HG03060 (cell line): Measurements from ENCODE around the gene PPP1R3E.
"Not testable (repeated sequence)": the region's sequence is repeated elsewhere in the genome, so short reads cannot be mapped to it uniquely, and the experiment has no call there.

ENCODE experiments used
- ATAC-seq: cut with Tn5 transposase; IDR thresholded peaks from one replicate; pipeline ENCODE4 v1.9.1; 2021; ENCODE audit warnings: low read depth, moderate number of reproducible peaks; ENCODE audit not compliant: unreplicated experiment

The PPP1R3E gene, protein sequence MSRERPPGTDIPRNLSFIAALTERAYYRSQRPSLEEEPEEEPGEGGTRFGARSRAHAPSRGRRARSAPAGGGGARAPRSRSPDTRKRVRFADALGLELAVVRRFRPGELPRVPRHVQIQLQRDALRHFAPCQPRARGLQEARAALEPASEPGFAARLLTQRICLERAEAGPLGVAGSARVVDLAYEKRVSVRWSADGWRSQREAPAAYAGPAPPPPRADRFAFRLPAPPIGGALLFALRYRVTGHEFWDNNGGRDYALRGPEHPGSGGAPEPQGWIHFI

GRCh38 chr14:23302290-23303225 is at the start of gene PPP1R3E:
PPP1R3E (minus strand) TSS chr14:23302859; CDS start chr14:23302576, 283 bp downstream.
- no peak for ATAC-seq

- ATAC-seq: no peak
These were observed 49.2 kb upstream of the PPP1R3E start for GRCh38 chr14:23351681-23352505.

- ATAC-seq: no peak
These were observed 46.6 kb upstream of the PPP1R3E start for GRCh38 chr14:23349156-23349845.

DNA sequence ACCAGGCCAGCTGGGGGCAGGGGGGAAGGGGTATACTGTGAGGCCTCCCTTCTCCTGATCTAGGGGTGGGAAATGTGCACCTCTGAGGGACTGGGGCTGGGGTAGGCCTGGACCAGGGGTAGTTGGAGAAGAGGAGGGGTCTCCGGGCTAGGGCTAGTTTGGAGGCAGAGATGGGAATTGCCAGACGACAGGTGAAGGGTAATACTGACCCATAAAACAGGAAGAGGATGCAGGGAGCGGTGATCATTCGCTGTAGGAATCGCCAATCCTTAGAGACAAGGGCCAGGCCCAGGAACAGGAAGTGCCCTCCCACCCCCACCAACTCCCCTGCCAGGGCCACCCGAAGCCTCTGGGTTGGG is 45.6 kb upstream of the PPP1R3E start:
- no peak for ATAC-seq

DNA sequence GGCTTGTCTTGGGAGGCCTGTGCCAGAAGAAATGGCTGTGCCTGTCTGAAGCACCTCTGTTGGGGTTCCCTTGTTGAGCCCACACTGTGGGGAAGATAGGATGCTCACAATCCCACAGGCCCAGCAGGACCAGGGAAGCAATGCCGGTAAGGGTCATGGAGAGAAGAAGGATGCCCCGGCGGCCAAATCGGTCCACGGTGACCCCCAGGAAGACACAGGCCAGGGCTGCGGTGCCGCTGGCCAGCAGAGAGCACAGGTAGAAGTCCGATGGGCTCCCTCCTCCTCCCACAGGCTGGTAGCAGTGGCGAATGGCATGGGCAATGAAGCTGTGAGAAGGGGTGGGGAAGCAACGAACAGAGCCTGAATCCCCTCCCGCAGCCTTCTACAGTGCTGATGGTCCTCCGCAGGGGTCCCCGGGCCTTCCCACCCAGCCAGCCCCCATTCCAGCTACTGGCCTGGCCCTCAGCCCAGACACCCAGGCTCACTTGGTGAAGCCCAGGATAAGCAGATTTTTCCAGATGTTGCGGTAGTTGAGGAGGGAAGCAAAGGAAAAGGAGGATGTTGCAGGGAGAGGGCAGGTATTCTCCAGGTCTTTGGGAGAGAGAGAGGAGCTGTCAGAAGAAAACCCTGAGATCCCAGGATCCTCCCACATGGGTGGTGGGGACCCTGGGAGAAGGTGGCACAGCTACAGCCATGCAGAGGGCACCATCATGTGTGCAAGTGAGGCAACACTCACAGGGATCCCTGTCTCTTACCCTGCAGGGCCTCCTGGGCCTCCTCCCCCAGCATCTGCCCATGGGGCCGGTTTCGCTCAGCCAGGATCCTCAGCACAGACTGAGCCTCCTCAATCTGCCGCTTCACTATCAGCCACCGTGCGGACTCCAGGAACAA is 45.0 kb upstream of the PPP1R3E start:
- no peak for ATAC-seq

DNA sequence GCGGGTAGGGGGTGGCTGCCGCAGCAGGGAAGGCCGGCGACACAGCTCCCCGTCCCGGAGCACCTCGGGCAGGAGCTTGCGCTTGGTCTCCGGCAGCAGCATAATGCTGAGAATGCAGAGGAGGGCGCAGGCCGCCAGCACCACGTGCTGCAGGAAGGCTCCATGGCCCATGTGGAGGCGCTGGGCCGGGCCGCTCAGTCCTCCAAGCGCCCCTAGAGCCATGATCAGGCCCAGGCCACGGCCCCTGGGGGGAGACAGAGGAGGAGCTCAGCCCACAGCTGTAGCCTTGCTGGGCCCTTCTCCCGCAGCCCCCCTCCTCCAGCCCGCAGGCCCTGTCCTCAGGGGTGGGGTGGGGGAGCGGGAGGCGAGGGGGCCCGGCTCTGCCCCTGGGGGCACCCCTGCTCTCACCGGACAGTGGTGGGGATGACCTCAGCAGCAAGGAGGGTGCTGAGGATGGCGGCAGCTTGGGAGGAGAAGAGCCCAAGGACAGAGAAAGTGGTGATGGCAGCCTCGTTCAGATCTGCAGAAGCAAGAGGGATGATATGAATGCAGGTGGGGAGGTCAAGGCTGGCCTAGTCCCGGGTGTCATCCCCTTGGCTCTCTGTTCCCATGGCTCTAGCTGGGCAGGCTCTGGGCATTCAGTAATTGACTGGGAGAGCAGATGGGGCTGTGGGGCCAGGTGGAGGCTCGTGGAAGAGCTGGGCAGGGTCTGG is 44.2 kb upstream of the PPP1R3E start:
- no peak for ATAC-seq

DNA sequence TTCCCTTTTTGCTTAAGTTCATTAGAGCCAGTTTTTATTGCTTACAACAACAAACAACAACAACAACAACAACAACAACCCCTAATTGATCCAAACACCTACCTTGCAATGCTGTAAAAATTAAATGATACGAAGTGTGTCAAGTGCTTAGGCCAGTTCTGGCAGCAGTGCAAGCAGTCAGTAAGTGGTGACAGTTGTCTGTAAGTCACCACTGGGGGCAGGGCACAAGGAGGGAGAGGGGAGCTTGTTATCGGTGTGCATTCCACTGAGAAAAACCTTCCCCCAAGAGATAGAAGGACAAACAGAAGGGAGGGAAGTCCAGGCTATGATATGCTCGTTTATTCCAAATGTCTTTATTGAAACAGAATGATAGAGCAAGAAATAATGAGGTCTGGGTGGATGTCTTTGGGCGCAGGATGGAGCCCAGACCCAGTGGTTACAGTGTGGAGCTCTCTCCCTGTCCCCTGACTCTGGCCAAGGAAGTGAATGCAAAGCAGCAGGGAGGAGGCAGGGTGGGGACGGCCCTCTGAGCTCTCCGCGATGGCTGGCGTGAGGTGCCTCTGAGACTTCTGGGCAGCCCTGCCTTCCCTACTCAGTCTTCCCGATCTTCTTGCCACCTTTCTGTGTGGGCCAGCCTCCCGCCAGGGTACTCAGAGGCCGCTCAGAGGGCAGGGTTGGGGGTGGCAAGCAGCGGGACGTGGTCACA is 43.5 kb upstream of the PPP1R3E start:
- ATAC-seq: no peak

GRCh38 chr14:23344481-23344880 is 41.8 kb upstream of the PPP1R3E start:
- no peak for ATAC-seq

- ATAC-seq: no peak
These were observed 37.0 kb upstream of the PPP1R3E start for GRCh38 chr14:23339506-23340268.

DNA sequence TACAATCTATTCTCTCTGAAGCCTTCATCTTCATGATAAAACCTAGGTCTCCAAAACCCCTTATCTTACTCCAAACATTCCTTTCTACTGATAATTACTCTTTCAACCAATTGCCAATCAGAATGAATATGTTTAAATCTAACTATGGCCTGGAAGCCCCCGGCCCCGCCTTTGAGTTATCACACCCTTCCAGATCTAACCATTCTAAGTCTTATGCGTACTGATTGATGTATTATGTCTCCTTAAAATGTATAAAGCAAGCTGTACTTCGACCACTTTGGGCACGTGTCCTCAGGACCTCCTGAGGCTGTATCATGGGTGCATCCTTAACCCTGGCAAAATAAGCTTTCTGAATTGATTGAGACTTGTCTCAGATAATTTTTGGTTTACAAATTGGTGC is 33.0 kb upstream of the PPP1R3E start:
- no peak for ATAC-seq

- ATAC-seq: no peak
These were observed 25.5 kb upstream of the PPP1R3E start for GRCh38 chr14:23327947-23328744.

DNA sequence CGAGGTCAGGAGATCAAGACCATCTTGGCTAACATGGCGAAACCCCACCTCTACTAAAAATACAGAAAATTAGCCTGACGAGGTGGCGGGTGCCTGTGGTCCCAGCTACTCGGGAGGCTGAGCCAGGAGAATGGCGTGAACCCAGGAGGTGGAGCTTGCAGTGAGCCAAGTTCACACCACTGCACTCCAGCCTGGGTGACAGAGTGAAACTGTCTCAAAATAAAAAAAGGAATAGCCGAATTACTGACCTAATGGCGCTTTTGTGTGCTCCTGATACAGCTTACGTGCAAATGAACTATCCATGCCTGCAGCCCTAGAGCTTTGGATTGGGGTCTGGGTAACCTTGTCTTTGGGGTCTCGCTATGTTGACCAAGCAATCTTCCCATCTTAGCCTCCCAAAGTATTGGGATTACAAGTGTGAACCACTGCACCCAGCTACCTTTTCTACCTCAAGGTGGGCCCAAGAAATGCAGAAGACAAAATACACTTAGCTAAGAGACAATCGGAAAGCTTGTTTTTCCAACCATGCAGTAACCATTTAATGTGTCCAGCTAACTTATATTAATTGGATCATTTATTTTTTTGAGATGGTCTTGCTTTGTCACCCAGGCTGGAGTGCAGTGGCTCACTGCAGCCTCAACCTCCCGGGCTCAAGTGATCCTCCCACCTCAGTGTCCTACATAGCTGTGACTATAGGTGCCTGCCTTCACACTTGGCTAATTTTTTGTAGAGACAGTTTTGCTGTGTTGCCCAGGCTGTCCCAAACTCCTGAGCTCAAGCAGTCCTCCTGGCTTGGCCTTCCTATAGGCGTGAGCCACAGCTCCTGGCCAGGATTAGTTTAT is 24.1 kb upstream of the PPP1R3E start:
- ATAC-seq: no peak

DNA sequence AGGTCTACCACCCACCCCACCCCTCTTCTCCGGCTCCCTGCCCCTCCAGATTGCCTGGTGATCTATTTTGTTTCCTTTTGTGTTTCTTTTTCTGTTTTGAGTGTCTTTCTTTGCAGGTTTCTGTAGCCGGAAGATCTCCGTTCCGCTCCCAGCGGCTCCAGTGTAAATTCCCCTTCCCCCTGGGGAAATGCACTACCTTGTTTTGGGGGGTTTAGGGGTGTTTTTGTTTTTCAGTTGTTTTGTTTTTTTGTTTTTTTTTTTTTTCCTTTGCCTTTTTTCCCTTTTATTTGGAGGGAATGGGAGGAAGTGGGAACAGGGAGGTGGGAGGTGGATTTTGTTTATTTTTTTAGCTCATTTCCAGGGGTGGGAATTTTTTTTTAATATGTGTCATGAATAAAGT is 23.1 kb upstream of the PPP1R3E start:
- ATAC-seq: not testable (repeated sequence)

- no peak for ATAC-seq
These were observed 22.3 kb upstream of the PPP1R3E start for GRCh38 chr14:23324993-23325392.

GRCh38 chr14:23324455-23324846 is 21.8 kb upstream of the PPP1R3E start:
- no peak for ATAC-seq
